ENCODE results near the gene CLDND2. TPM values are rescaled to one million over a fixed set of nuclear protein-coding genes. Genes with fewer than 3 reads are reported as not detected.

Gene CLDND2
- total and polyA plus RNA-seq, 2 donors from 2014 or later = 1.1 to 6.9 TPM

- Histone ChIP-seq H3K27ac (ENCODE audit: low read depth in 2 of 2, low read length in 2 of 2) (no peak overlapping the region), H3K4me1 (ENCODE audit: control insufficient read depth in 2 of 3, insufficient read depth in 2 of 3, low read depth in 1 of 3, low read length in 3 of 3) (peaks cover 0 to 7% (median 0%) of the 10 kb centered on the region in 3 donors), H3K36me3 (ENCODE audit: control insufficient read depth in 2 of 3, insufficient read depth in 3 of 3, low read length in 3 of 3) (peaks cover 0 to 7% (median 0%) of the 10 kb centered on the region in 3 donors), H3K4me3 (ENCODE audit: low read length in 3 of 3) (no peak overlapping the region), H3K9me3 (ENCODE audit: control insufficient read depth in 2 of 3, insufficient read depth in 1 of 3, low read length in 3 of 3) (no peaks in the 10 kb centered on the region), H3K9ac (ENCODE audit: low read length in 3 of 3) (no peak overlapping the region), H3K27me3 (ENCODE audit: control insufficient read depth, insufficient read depth, low read length) (no peaks in the 10 kb centered on the region)
- TF ChIP-seq, protein P1, sequence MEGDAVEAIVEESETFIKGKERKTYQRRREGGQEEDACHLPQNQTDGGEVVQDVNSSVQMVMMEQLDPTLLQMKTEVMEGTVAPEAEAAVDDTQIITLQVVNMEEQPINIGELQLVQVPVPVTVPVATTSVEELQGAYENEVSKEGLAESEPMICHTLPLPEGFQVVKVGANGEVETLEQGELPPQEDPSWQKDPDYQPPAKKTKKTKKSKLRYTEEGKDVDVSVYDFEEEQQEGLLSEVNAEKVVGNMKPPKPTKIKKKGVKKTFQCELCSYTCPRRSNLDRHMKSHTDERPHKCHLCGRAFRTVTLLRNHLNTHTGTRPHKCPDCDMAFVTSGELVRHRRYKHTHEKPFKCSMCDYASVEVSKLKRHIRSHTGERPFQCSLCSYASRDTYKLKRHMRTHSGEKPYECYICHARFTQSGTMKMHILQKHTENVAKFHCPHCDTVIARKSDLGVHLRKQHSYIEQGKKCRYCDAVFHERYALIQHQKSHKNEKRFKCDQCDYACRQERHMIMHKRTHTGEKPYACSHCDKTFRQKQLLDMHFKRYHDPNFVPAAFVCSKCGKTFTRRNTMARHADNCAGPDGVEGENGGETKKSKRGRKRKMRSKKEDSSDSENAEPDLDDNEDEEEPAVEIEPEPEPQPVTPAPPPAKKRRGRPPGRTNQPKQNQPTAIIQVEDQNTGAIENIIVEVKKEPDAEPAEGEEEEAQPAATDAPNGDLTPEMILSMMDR (IDR thresholded peaks at IDR 0.05; ENCODE audit: borderline replicate concordance, extremely low read depth, insufficient read depth) = no peak
- FAIRE-seq = no peak
- peak in 1 of 5 donors; percentile 77 for DNase-seq
- intact Hi-C loops (cut with DNase I) = no loop called here
Observed at GRCh38 chr19:51341066-51341465, 27.7 kb downstream of the CLDND2 start.

DNA sequence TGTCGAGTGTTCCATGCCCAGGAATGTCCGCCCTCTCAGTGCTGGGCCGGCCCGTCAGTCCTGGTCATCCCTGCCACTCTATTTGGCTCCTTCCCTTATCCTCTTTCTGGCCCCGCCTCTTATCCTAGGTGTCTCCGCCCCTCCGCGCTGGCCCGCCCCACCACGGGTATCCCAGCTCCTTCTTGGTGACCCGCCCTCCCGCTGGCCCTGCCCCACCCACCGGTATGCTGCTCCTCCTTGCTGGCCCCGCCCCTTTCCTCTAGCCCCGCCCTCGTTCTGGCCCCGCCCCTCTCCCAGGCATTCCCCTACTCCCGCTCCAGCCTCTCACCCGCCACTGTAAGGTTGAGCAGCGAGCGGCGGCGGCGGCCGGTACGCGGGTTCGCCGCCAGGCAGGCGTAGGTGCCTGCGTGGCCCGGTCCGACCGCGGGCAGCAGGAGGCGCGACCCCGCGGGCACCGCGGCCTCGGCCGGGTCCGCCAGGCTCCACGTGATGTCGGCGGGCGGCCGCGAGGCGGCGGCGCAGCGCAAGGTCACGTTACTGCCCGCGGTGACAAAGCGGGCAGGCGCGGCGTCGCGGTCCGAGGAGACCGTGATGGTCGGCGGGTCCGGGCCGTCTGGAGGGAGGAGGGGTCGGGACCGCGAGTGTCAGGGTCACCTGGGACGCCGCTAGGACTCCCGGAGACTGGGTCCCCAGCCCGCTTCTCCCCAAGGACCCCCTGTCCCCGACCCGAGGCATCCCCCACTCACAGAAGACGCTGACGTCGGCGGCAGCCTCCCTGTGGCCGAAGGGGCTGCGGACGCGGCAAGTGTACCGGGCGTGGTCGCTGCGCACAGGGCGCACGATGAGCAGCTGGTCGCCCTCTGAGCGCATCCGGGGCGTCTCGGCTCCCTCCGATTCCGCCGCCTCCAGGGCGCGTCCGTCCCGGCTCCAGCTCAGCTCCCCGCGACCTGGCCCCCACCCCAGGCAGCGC lies 28.8 kb downstream of the CLDND2 start:
- DNase-seq (peak; percentile 97 to 100 (median 99)), FAIRE-seq (no peak)
- H3K9ac ChIP-seq (ENCODE audit: low read length in 3 of 3) = no peak overlapping the region
- intact Hi-C loops (cut with DNase I) = no loop called here
- H3K27me3 ChIP-seq (ENCODE audit: control insufficient read depth, insufficient read depth, low read length) = no peaks in the 10 kb centered on the region
- H3K4me3 ChIP-seq (ENCODE audit: low read length in 3 of 3) = peak overlapping the region; percentile 63 to 72 (median 69)
- H3K9me3 ChIP-seq (ENCODE audit: control insufficient read depth in 2 of 3, insufficient read depth in 1 of 3, low read length in 3 of 3) = no peaks in the 10 kb centered on the region
- no peaks in the 10 kb centered on the region for H3K36me3 ChIP-seq (ENCODE audit: control insufficient read depth in 2 of 3, insufficient read depth in 3 of 3, low read length in 3 of 3)
- peak overlapping the region in 1 of 2 donors; percentile 37 for H3K27ac ChIP-seq (ENCODE audit: low read depth in 2 of 2, low read length in 2 of 2)
- H3K4me1 ChIP-seq (ENCODE audit: control insufficient read depth in 2 of 3, insufficient read depth in 2 of 3, low read depth in 1 of 3, low read length in 3 of 3) = peaks cover 0 to 7% (median 0%) of the 10 kb centered on the region in 3 donors
- TF ChIP-seq, protein P1 (IDR thresholded peaks at IDR 0.05; ENCODE audit: borderline replicate concordance, extremely low read depth, insufficient read depth) = peak; percentile 26

DNA sequence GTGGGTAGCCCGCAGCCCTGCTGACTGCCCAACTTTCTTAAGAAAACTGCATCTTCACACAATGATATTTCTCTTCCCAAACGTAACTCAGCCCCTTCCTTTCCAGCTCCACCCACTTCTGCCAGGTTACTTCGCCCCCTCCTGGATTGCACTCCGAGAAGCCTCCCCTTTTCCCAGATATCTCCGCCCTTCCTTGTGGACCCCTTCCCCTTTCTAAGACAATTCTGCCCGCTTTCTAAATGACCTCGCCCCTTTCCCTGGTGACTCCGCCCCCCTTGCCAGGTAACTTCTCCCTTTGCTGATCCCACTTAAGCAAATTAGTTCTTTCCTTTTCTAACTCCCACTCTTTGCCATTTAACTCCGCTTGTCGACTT lies 29.5 kb downstream of the CLDND2 start:
- no peaks in the 10 kb centered on the region for H3K27me3 ChIP-seq (ENCODE audit: control insufficient read depth, insufficient read depth, low read length)
- H3K4me3 ChIP-seq (ENCODE audit: low read length in 3 of 3) = peak overlapping the region; percentile 63 to 72 (median 69)
- no peaks in the 10 kb centered on the region for H3K36me3 ChIP-seq (ENCODE audit: control insufficient read depth in 2 of 3, insufficient read depth in 3 of 3, low read length in 3 of 3)
- H3K27ac ChIP-seq (ENCODE audit: low read depth in 2 of 2, low read length in 2 of 2) = peak overlapping the region in 1 of 2 donors; percentile 37
- no peaks in the 10 kb centered on the region for H3K9me3 ChIP-seq (ENCODE audit: control insufficient read depth in 2 of 3, insufficient read depth in 1 of 3, low read length in 3 of 3)
- intact Hi-C loops (cut with DNase I) = no loop called here
- DNase-seq (no peak), FAIRE-seq (no peak)
- H3K4me1 ChIP-seq (ENCODE audit: control insufficient read depth in 2 of 3, insufficient read depth in 2 of 3, low read depth in 1 of 3, low read length in 3 of 3) = peaks cover 0 to 7% (median 0%) of the 10 kb centered on the region in 3 donors
- TF ChIP-seq, protein P1 (IDR thresholded peaks at IDR 0.05; ENCODE audit: borderline replicate concordance, extremely low read depth, insufficient read depth) = no peak
- peak overlapping the region in 1 of 3 donors; percentile 47 for H3K9ac ChIP-seq (ENCODE audit: low read length in 3 of 3)

All from kidney (tissue), 14 donors.